HT-29 (cell line): ENCODE data around the gene IFT122. TPM values are rescaled to one million over a fixed set of nuclear protein-coding genes. Genes with fewer than 3 reads are reported as not detected.
"Not testable (repeated sequence)": the region's sequence is repeated elsewhere in the genome, so short reads cannot be mapped to it uniquely, and the experiment has no call there.

Experiments
- DNase-seq: peaks from one replicate; pipeline ENCODE4 v3.0.0-alpha.2; 2015; ENCODE audit warnings: low spot score
- total RNA-seq: library from RNA; depleted of rRNA; stranded (reverse); fragments of >200 nt; shearing (Covaris generic); gene quantifications from 2 replicates; pipeline ENCODE4 v1.2.3, GENCODE V29; 2014

The IFT122 gene
- total RNA-seq, 1 experiment from 2014 or later = 24.0 TPM

- DNase-seq = no peak
These were observed 52.7 kb downstream of the IFT122 start for GRCh38 chr3:129492691-129493090.

DNA sequence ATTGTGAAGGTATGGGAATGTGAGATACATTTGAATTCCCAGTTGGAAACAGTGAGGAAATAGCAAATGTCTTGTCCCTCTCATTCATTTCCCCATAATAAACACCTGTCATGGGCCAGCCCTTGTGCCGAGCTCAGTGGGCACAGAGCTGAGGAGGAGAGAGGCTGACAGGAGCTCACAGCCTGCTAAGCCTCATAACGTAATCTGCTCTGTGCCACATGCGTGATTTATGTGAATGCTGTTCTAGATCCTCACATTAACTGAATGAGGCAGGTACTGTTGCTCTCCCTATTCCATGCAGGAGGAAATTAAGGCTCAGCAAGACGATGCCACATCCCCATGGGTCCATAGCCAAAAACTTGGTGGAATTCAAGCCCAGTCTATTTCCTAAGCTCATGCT, 53.2 kb downstream of the IFT122 start:
- no peak for DNase-seq

GRCh38 chr3:129494499-129494898, 54.5 kb downstream of the IFT122 start:
- not testable (repeated sequence) for DNase-seq

- not testable (repeated sequence) for DNase-seq
These were observed 55.1 kb downstream of the IFT122 start for GRCh38 chr3:129495006-129495639.

- not testable (repeated sequence) for DNase-seq
These were observed 57.9 kb downstream of the IFT122 start for GRCh38 chr3:129497876-129498275.

- not testable (repeated sequence) for DNase-seq
These were observed 58.8 kb downstream of the IFT122 start for GRCh38 chr3:129498603-129499488.

GRCh38 chr3:129499604-129500333, 59.7 kb downstream of the IFT122 start:
- DNase-seq = not testable (repeated sequence)

DNA sequence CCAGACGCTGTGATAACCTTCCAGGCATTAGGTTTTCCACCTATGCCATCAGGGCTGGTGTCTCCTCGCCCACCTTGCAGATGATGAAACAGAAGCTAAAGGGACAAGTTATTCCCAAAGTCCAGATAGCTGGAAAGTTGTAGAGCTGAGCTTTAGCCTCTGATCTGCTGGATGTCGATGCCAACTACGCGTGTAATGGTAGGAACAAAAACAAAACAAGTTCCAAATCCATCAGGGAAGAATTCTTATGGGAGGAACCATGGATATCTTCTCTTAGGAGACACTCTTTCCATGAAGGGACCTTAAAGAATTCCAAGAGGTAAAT, 60.3 kb downstream of the IFT122 start:
- DNase-seq = no peak

GRCh38 chr3:129501630-129502029, 61.6 kb downstream of the IFT122 start:
- DNase-seq = no peak

DNA sequence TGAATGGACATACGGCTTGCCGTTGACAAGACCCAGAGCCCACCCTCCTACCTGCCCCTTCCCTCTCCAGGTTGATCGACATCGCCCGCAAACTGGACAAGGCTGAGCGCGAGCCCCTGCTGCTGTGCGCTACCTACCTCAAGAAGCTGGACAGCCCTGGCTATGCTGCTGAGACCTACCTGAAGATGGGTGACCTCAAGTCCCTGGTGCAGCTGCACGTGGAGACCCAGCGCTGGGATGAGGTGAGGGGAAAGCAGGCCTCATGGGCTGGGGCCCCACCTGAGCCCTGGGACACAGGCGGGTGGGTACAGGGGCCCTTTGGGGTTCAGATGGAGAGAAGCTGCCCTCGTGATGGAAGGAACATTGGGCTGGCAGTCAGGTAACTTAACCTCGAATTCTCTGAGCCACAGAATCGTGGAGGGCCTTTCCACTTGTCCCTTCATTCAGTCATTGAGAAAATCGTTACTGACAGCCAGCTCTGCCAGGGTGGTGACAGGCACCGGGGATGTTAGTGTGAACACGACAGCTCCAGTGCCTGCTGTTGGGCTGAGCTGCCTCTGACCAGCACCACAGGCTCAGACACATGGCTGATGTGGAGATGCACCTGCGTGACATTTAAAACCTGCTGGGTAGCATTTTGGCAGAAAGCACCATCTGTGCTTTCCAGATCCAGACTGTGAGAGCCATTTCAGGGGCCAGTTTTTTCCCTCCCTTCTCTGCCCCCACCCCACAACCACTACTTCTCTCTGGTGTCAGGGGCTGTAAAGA, 62.8 kb downstream of the IFT122 start:
- no peak for DNase-seq

GRCh38 chr3:129503471-129504291, 63.7 kb downstream of the IFT122 start:
- DNase-seq = no peak

- no peak for DNase-seq
These were observed 64.6 kb downstream of the IFT122 start for GRCh38 chr3:129504471-129505100.

GRCh38 chr3:129505341-129505740, 65.3 kb downstream of the IFT122 start:
- no peak for DNase-seq

- no peak for DNase-seq
These were observed 66.3 kb downstream of the IFT122 start for GRCh38 chr3:129506231-129506742.

DNA sequence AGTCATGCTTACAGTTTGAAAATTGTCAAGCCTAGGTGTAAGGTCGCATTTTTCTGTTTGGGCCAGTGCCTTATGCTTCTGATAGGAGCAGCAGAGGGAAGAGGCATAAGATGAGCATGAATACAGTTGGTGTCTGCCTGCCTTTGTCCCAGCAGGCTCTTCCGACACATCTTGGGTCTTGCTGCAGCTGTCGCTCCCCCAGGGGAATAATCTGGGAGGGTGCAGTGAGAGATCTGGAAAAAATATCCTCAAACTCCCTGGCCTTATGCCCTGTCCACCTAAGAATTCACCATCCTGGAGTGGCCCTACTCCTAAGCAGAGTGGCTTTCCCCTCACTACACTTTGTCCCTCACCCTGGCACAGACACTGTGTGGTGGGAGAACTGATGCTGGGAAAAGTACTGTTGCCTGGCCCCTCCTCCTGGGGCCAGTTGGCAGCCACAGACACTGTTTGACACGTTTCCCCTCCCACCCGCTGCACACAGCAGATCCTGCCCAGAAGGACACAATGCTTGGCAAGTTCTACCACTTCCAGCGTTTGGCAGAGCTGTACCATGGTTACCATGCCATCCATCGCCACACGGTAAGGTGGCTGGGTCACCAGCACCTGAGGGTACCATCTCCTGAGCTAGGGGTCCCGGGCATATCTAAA, 67.3 kb downstream of the IFT122 start:
- no peak for DNase-seq

DNA sequence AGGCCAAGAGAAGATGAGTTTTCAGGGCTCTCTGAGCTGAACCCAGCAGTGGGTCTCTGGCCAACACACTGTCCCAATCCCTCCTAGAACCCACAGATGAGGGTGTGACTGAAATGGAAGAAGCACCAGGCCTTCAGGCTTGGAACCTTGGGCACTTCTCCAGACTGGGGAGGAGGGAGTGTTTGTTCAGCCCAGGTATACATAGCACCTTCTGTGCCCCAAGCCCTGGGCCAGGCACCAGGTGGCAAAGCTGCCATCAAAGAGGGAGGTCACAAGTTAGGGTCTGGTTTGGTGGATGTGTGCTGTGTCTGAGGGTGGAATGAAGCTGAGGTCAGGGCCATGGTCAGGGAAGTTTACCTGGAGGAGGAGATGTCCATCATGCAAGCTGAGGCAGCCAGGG, 72.6 kb downstream of the IFT122 start:
- no peak for DNase-seq

- DNase-seq = no peak
These were observed 73.7 kb downstream of the IFT122 start for GRCh38 chr3:129513705-129514104.

DNA sequence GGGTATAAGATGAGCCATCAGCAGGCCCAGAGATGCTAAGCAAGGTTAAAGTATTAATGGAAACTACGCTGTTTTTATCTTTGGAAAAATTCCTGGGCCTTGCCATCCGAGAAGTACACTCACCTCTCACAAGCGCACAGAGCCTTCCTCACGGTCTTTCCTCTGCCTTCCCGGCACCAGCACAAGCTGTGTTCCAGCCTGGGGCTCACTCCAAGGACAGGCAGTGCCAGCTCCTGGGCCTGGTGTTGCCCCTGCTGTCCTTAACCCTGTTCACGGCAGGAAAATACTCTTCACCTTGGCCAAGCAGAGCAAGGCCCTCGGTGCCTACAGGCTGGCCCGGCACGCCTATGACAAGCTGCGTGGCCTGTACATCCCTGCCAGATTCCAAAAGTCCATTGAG, 74.1 kb downstream of the IFT122 start:
- DNase-seq = no peak

DNA sequence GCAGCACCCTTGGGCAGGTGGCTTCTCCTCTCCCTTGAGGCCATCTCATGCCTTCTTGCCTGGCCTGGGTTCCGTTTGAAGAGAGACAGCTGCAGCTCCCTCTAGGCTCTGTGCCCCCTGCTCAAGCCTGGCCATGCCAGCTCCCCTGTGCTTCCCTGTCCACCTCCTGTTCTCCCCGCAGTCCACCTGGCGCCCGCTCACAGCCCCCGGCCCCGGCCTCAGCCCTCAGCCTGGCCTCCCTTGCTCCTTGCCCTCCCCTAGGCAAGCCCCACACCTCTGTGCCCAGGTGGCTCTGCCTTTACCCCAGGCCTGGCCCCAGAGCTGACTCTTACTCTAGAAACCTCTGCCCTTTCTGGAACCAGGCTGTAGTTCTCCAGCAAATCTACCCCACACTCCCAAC, 74.5 kb downstream of the IFT122 start:
- DNase-seq = no peak
